Lower lobe of right lung (tissue), 2 donors: ENCODE results near the gene KLF15. TPM values are rescaled to one million over a fixed set of nuclear protein-coding genes. Genes with fewer than 3 reads are reported as not detected.
A peak's percentile ranks its signal among the peaks of the same experiment; 100 is the strongest.

Experiments used
- ATAC-seq, 2 donors: fragments of 200-7000 bp; cut with Tn5 transposase; one replicate each; pipeline ENCODE4 v1.9.1; 2020 to 2022; ENCODE audit warnings: mild to moderate bottlenecking in 2 of 2, moderate library complexity in 2 of 2
- DNase-seq: peaks from one replicate; pipeline ENCODE4 v3.0.0-alpha.2; 2020
- H3K27ac ChIP-seq: fragments of 200-600 bp; one replicate; pipeline ENCODE4 v1.8.0; 2022
- H3K27me3 ChIP-seq: fragments of 200-600 bp; one replicate; pipeline ENCODE4 v1.8.0; 2022; ENCODE audit warnings: low read depth
- H3K36me3 ChIP-seq: fragments of 200-600 bp; one replicate; pipeline ENCODE4 v1.8.0; 2022; ENCODE audit warnings: mild to moderate bottlenecking
- H3K4me1 ChIP-seq: fragments of 200-600 bp; one replicate; pipeline ENCODE4 v1.8.0; 2022
- H3K4me3 ChIP-seq: fragments of 200-600 bp; one replicate; pipeline ENCODE4 v1.8.0; 2022; ENCODE audit warnings: mild to moderate bottlenecking
- H3K9me3 ChIP-seq: fragments of 200-600 bp; one replicate; pipeline ENCODE4 v1.8.0; 2022
- CTCF ChIP-seq: fragments of 200-600 bp; IDR thresholded peaks from one replicate; pipeline ENCODE4 v1.8.0; 2022; ENCODE audit warnings: antibody characterized with exemption, mild to moderate bottlenecking
- intact Hi-C: fragments of 100-400 bp; cut with DNase I; formaldehyde crosslinking; loops from one replicate; pipeline ENCODE4 v1.11.0; 2022
- total RNA-seq: library from RNA; stranded (reverse); fragmentation: NEBNext Ultra II Directional; extraction: Animal tissue kit (Norgen Biotek cat#: 25700); gene quantifications from one replicate; pipeline ENCODE4 v1.2.1, GENCODE V29; 2021
- donor health status: DM: no; HTN: yes; CAD: no; lungs with severe emphysema.

KLF15 gene
- total RNA-seq, 1 donor from 2014 or later = 40.1 TPM

- peaks cover 9% of the 10 kb centered on the region for H3K27me3 ChIP-seq
- H3K4me1 ChIP-seq = peaks cover 6% of the 10 kb centered on the region
- H3K4me3 ChIP-seq = no peak overlapping the region
- H3K9me3 ChIP-seq = no peaks in the 10 kb centered on the region
- no peak for DNase-seq
- TF ChIP-seq CTCF = no peak
- no peak for ATAC-seq
- no peak overlapping the region for H3K27ac ChIP-seq
- no peaks in the 10 kb centered on the region for H3K36me3 ChIP-seq
- intact Hi-C loops = loop anchor here (10.0 kb wide), 1 partner anchor 155 kb away; no protein-coding TSS in a partner anchor
Measured at GRCh38 chr3:126399756-126400155, 42.5 kb upstream of the KLF15 start.

GRCh38 chr3:126399351-126399735 lies 42.1 kb upstream of the KLF15 start:
- no peaks in the 10 kb centered on the region for H3K9me3 ChIP-seq
- intact Hi-C loops = loop anchor here (10.0 kb wide), 1 partner anchor 155 kb away; no protein-coding TSS in a partner anchor
- H3K27ac ChIP-seq = no peak overlapping the region
- no peak for TF ChIP-seq CTCF
- H3K27me3 ChIP-seq = peaks cover 13% of the 10 kb centered on the region
- no peaks in the 10 kb centered on the region for H3K36me3 ChIP-seq
- ATAC-seq (peak; percentile 40 to 55), DNase-seq (no peak)
- peaks cover 10% of the 10 kb centered on the region for H3K4me1 ChIP-seq
- no peak overlapping the region for H3K4me3 ChIP-seq

GRCh38 chr3:126398423-126399350 lies 41.5 kb upstream of the KLF15 start:
- no peak for DNase-seq
- intact Hi-C loops = loop anchor here (10.0 kb wide), 1 partner anchor 154 kb away; no protein-coding TSS in a partner anchor
- Histone ChIP-seq H3K9me3 (no peaks in the 10 kb centered on the region), H3K4me1 (peaks cover 10% of the 10 kb centered on the region), H3K27ac (no peak overlapping the region), H3K4me3 (no peak overlapping the region), H3K36me3 (no peaks in the 10 kb centered on the region), H3K27me3 (peaks cover 20% of the 10 kb centered on the region)
- TF ChIP-seq CTCF = no peak
- ATAC-seq = no peak

- Histone ChIP-seq H3K9me3 (no peaks in the 10 kb centered on the region), H3K36me3 (no peaks in the 10 kb centered on the region), H3K27ac (no peak overlapping the region), H3K4me3 (no peak overlapping the region), H3K27me3 (peaks cover 21% of the 10 kb centered on the region), H3K4me1 (peaks cover 10% of the 10 kb centered on the region)
- no peak for DNase-seq
- no peak for ATAC-seq
- TF ChIP-seq CTCF = no peak
- intact Hi-C loops = loop anchor here (10.0 kb wide), 1 partner anchor 153 kb away; no protein-coding TSS in a partner anchor
Measured at GRCh38 chr3:126397610-126398422, 40.6 kb upstream of the KLF15 start.

- Histone ChIP-seq H3K36me3 (no peaks in the 10 kb centered on the region), H3K27me3 (peaks cover 21% of the 10 kb centered on the region), H3K4me1 (peaks cover 10% of the 10 kb centered on the region), H3K4me3 (no peak overlapping the region), H3K27ac (no peak overlapping the region), H3K9me3 (no peaks in the 10 kb centered on the region)
- DNase-seq (no peak), ATAC-seq (no peak)
- TF ChIP-seq CTCF = no peak
- intact Hi-C loops = loop anchor here (10.0 kb wide), 1 partner anchor 152 kb away; no protein-coding TSS in a partner anchor
Measured at GRCh38 chr3:126396536-126396935, 39.3 kb upstream of the KLF15 start.
